Vagina (tissue), 2 donors: Measurements from ENCODE around the gene WNT4.

Source experiments
- POLR2AphosphoS5 ChIP-seq, 2 donors: sonication (generic); formaldehyde crosslinking; IDR thresholded peaks; one replicate each; pipeline ENCODE4 v1.9.0; 2017; ENCODE audit warnings: antibody characterized with exemption in 2 of 2, mild to moderate bottlenecking in 2 of 2, low read depth in 1 of 2; ENCODE audit not compliant: insufficient read depth in 1 of 2
- TF ChIP-seq, protein P1 (sequence below), 3 experiments: fragments of 450-650 bp in 2 of 3; fragments of 200-600 bp in 1 of 3; sonication (generic) in 1 of 3; IDR thresholded peaks; one replicate each; pipeline ENCODE4 v1.5.1; 2017 to 2019; ENCODE audit warnings: antibody characterized with exemption in 3 of 3, mild to moderate bottlenecking in 2 of 3, moderate library complexity in 2 of 3

DNA sequence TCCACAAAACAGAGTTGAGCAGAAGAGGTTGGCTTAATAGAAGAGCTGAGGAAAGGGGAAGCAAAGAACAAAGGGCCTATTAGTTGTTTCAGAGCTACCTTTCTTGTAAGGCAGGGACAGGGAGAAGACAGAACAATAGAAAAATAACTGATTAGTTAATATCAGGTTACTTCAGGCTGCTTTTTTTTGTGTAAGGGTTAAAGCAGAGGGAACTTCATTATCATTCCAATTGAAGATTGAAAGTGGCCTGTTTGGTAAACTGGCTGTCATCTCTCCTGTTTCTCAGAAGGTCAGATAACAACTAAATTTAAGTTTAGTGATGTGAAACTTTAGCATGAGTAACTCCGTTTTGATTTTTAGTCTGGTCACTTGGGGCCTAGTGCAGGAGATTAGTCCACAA, 68.1 kb downstream of the WNT4 start:
- TF ChIP-seq, protein P1, sequence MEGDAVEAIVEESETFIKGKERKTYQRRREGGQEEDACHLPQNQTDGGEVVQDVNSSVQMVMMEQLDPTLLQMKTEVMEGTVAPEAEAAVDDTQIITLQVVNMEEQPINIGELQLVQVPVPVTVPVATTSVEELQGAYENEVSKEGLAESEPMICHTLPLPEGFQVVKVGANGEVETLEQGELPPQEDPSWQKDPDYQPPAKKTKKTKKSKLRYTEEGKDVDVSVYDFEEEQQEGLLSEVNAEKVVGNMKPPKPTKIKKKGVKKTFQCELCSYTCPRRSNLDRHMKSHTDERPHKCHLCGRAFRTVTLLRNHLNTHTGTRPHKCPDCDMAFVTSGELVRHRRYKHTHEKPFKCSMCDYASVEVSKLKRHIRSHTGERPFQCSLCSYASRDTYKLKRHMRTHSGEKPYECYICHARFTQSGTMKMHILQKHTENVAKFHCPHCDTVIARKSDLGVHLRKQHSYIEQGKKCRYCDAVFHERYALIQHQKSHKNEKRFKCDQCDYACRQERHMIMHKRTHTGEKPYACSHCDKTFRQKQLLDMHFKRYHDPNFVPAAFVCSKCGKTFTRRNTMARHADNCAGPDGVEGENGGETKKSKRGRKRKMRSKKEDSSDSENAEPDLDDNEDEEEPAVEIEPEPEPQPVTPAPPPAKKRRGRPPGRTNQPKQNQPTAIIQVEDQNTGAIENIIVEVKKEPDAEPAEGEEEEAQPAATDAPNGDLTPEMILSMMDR (IDR thresholded peaks at IDR 0.05) = no peak
- TF ChIP-seq POLR2AphosphoS5 (IDR thresholded peaks at IDR 0.05; ENCODE audit: insufficient read depth in 1 of 2, low read depth in 1 of 2) = no peak
